ENCODE results near the gene RPL38.

Gene RPL38

GRCh38 chr17:74164446-74165045, 38.9 kb upstream of the RPL38 start:
- Histone ChIP-seq H3K4me1 (ENCODE audit: insufficient read depth, low read length) (no peaks in the 10 kb centered on the region), H3K27ac (ENCODE audit: low read depth, low read length) (no peak overlapping the region), H3K27me3 (ENCODE audit: control insufficient read depth in 1 of 2, insufficient read depth in 2 of 2, low read length in 2 of 2) (no peaks in the 10 kb centered on the region), H3K9me3 (ENCODE audit: low read length) (no peaks in the 10 kb centered on the region), H3K9ac (ENCODE audit: low read length) (no peak overlapping the region), H3K36me3 (ENCODE audit: insufficient read depth, low read length) (no peaks in the 10 kb centered on the region), H3K4me3 (ENCODE audit: low read depth in 1 of 2, low read length in 2 of 2) (no peak overlapping the region)

DNA sequence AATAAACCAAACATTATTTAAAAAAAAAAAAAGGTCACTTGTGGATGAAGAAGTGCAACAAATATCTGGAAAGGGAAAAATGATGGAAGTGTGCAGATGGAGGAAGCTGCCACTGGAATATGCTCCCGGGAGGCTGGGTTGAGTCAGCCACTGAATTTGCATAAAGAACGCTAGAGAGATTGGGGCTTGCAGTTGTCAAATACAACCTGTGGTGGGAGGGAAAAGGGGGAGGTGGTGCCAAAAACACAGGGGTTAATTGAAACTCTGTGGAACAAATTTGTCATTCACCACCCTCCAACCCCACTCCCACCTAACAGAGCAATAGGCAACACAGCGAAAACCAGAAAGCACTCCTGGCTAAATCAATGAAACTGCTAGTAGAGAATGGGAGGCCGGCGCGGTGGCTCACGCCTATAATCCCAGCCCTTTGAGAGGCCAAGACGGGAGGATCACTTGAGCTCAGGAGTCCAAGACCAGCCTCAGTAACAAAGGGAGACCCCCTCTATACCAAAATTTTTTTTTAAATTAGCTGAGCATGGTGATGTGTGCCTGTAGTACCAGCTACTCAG, 37.6 kb upstream of the RPL38 start:
- H3K27me3 ChIP-seq (ENCODE audit: control insufficient read depth in 1 of 2, insufficient read depth in 2 of 2, low read length in 2 of 2): no peaks in the 10 kb centered on the region

DNA sequence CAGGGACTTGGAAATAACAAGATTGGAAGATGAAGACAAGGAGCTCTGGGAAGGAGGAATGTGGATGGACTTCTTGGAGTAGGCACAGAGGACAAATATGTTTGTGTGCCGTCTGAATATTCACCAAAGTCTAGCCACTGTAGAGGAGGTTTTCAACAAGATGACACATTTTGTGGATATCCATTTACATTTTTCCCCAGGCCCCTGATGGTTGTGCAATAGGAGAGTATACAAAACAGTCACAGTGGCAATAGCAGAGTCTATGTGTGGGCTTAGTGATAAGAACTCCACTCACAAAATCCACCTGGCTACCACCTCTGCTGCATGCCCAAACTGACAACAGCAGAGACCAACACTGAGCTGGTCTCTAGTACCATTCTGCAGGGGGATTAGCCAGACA, 32.6 kb upstream of the RPL38 start:
- Histone ChIP-seq H3K4me3 (ENCODE audit: low read depth in 1 of 2, low read length in 2 of 2) (no peak overlapping the region), H3K9me3 (ENCODE audit: low read length) (no peaks in the 10 kb centered on the region), H3K27ac (ENCODE audit: low read depth, low read length) (no peak overlapping the region), H3K9ac (ENCODE audit: low read length) (no peak overlapping the region), H3K4me1 (ENCODE audit: insufficient read depth, low read length) (no peaks in the 10 kb centered on the region), H3K36me3 (ENCODE audit: insufficient read depth, low read length) (no peaks in the 10 kb centered on the region), H3K27me3 (ENCODE audit: control insufficient read depth in 1 of 2, insufficient read depth in 2 of 2, low read length in 2 of 2) (peaks cover 0 to 8% of the 10 kb centered on the region in 2 donors)

More for the DNA sequence above, 37.6 kb upstream of the RPL38 start:
- no peaks in the 10 kb centered on the region for H3K4me1 ChIP-seq (ENCODE audit: insufficient read depth, low read length)
- H3K36me3 ChIP-seq (ENCODE audit: insufficient read depth, low read length): no peaks in the 10 kb centered on the region
- no peak overlapping the region for H3K27ac ChIP-seq (ENCODE audit: low read depth, low read length)
- H3K9me3 ChIP-seq (ENCODE audit: low read length): no peaks in the 10 kb centered on the region
- no peak overlapping the region for H3K4me3 ChIP-seq (ENCODE audit: low read depth in 1 of 2, low read length in 2 of 2)
- no peak overlapping the region for H3K9ac ChIP-seq (ENCODE audit: low read length)

- H3K36me3 ChIP-seq (ENCODE audit: insufficient read depth, low read length): no peaks in the 10 kb centered on the region
- H3K27ac ChIP-seq (ENCODE audit: low read depth, low read length): no peak overlapping the region
- H3K9ac ChIP-seq (ENCODE audit: low read length): no peak overlapping the region
- peaks cover 0 to 8% of the 10 kb centered on the region in 2 donors for H3K27me3 ChIP-seq (ENCODE audit: control insufficient read depth in 1 of 2, insufficient read depth in 2 of 2, low read length in 2 of 2)
- no peak overlapping the region for H3K4me3 ChIP-seq (ENCODE audit: low read depth in 1 of 2, low read length in 2 of 2)
- H3K4me1 ChIP-seq (ENCODE audit: insufficient read depth, low read length): no peaks in the 10 kb centered on the region
- H3K9me3 ChIP-seq (ENCODE audit: low read length): no peaks in the 10 kb centered on the region
Measured at GRCh38 chr17:74172700-74173099, 30.8 kb upstream of the RPL38 start.

DNA sequence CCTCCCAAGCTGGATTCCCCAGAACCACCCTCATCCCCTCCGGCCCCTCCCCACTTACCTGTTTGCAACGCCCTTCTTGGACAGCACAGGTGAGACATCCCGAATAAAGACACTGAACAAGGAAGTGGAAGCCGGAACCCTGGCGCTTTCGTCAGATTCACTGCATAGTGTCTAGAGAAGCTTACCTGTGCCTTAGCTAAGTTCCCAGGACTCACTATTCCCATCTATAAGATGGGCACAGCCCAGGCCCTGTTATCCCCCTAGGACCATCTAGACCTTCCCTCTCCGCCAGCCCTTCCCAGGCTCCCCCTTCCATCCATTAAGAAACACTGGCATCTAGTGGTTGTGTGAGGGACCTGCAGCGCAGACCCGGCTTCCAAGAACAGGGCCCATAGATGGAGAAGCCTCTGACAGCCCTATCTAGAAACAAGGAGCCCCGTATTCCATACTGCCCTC, 26.9 kb upstream of the RPL38 start:
- Histone ChIP-seq H3K4me3 (ENCODE audit: low read depth in 1 of 2, low read length in 2 of 2) (no peak overlapping the region), H3K27me3 (ENCODE audit: control insufficient read depth in 1 of 2, insufficient read depth in 2 of 2, low read length in 2 of 2) (peaks cover 0 to 8% of the 10 kb centered on the region in 2 donors), H3K27ac (ENCODE audit: low read depth, low read length) (no peak overlapping the region), H3K4me1 (ENCODE audit: insufficient read depth, low read length) (no peaks in the 10 kb centered on the region), H3K9ac (ENCODE audit: low read length) (no peak overlapping the region), H3K36me3 (ENCODE audit: insufficient read depth, low read length) (no peaks in the 10 kb centered on the region), H3K9me3 (ENCODE audit: low read length) (no peaks in the 10 kb centered on the region)

DNA sequence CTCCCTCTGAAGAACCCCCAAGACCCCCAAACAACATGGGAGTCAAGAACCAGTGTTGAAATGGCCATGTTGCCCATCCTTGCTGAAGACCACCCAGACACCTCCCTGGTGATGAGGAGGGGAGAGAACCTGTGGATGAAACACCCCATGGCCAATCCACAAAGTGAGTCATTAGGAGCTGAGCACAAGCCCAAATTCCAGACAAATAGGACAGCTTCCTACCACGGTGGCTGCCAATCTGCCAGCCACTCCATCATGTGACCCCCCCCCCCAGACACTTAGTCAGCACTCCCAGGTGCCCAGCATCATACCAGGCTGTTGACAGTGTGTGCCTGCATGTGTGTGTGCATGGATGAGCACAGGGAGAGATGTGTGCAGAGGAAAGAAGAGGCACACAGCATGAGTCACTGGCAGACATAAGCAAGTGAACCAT, 26.4 kb upstream of the RPL38 start:
- no peaks in the 10 kb centered on the region for H3K36me3 ChIP-seq (ENCODE audit: insufficient read depth, low read length)
- peaks cover 0 to 8% of the 10 kb centered on the region in 2 donors for H3K27me3 ChIP-seq (ENCODE audit: control insufficient read depth in 1 of 2, insufficient read depth in 2 of 2, low read length in 2 of 2)
- H3K9me3 ChIP-seq (ENCODE audit: low read length): no peaks in the 10 kb centered on the region
- no peak overlapping the region for H3K27ac ChIP-seq (ENCODE audit: low read depth, low read length)
- no peak overlapping the region for H3K9ac ChIP-seq (ENCODE audit: low read length)
- H3K4me3 ChIP-seq (ENCODE audit: low read depth in 1 of 2, low read length in 2 of 2): no peak overlapping the region
- no peaks in the 10 kb centered on the region for H3K4me1 ChIP-seq (ENCODE audit: insufficient read depth, low read length)

DNA sequence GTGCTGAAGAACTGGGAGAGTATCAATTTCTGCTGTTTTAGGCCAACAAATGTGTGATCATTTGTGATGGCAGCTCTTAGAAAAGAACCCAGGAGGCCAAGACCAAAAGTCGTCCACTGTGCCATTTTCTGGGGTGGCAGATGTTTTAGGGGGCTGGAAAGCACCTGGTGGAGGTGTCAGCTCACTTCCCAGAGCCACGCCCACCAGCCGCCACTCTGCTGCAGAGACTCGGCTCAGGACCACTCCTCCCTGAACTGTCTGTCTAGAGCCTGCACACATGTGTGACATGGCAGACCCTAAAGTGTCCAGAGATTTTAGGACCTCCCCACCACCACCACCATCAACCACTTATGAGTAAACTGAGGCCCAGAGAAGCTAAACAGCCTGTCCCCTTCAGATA, 23.9 kb upstream of the RPL38 start:
- Histone ChIP-seq H3K27ac (ENCODE audit: low read depth, low read length) (no peak overlapping the region), H3K27me3 (ENCODE audit: control insufficient read depth in 1 of 2, insufficient read depth in 2 of 2, low read length in 2 of 2) (peaks cover 0 to 4% of the 10 kb centered on the region in 2 donors)

DNA sequence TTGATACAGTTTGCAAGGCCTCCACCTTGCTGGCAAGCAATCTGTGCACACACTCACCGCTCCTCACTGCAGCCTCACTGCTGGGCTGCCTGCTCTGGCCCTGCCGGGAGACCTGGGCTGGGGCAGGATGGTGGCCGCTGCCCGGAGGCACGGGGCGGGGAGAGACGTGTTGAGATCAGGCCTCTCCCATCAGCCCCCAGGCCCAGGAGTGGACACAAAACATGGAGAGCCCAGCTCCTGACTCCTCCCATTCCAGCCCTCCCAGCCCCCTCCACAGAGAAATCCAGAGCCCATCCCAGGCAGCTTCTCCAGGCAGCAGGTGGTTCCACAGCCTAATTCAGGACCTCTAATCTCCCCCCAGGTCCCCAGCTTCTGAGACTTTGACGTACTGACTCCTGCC, 23.1 kb upstream of the RPL38 start:
- H3K4me3 ChIP-seq (ENCODE audit: low read depth in 1 of 2, low read length in 2 of 2): no peak overlapping the region
- H3K9me3 ChIP-seq (ENCODE audit: low read length): no peaks in the 10 kb centered on the region
- H3K4me1 ChIP-seq (ENCODE audit: insufficient read depth, low read length): no peaks in the 10 kb centered on the region
- H3K27me3 ChIP-seq (ENCODE audit: control insufficient read depth in 1 of 2, insufficient read depth in 2 of 2, low read length in 2 of 2): peaks cover 0 to 4% of the 10 kb centered on the region in 2 donors
- H3K27ac ChIP-seq (ENCODE audit: low read depth, low read length): no peak overlapping the region
- H3K36me3 ChIP-seq (ENCODE audit: insufficient read depth, low read length): no peaks in the 10 kb centered on the region
- H3K9ac ChIP-seq (ENCODE audit: low read length): no peak overlapping the region

More for the DNA sequence above, 23.9 kb upstream of the RPL38 start:
- H3K4me3 ChIP-seq (ENCODE audit: low read depth in 1 of 2, low read length in 2 of 2): no peak overlapping the region
- no peaks in the 10 kb centered on the region for H3K4me1 ChIP-seq (ENCODE audit: insufficient read depth, low read length)
- no peaks in the 10 kb centered on the region for H3K9me3 ChIP-seq (ENCODE audit: low read length)
- H3K36me3 ChIP-seq (ENCODE audit: insufficient read depth, low read length): no peaks in the 10 kb centered on the region
- H3K9ac ChIP-seq (ENCODE audit: low read length): no peak overlapping the region

DNA sequence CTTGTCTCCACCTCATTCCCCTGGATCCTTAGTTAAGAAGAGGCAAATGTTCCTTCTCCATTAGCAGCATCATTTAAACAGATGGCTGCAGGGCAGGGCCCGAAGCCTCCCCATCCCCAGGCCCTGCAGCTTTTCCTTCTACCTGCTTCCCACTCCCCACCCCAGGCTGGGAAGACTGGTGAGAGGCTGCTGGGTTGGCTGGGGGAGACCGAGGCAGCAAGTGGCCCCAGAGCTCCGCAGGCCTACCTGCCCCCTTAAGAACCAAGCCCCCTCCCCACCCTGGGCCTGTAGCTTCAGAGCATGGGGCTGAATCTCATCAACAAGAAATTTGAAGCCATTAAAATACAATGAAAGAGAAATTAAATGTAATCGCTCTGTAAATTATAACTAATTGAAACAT, 22.1 kb upstream of the RPL38 start:
- H3K9ac ChIP-seq (ENCODE audit: low read length): no peak overlapping the region
- H3K27ac ChIP-seq (ENCODE audit: low read depth, low read length): no peak overlapping the region
- no peak overlapping the region for H3K4me3 ChIP-seq (ENCODE audit: low read depth in 1 of 2, low read length in 2 of 2)
- no peaks in the 10 kb centered on the region for H3K4me1 ChIP-seq (ENCODE audit: insufficient read depth, low read length)
- no peaks in the 10 kb centered on the region for H3K36me3 ChIP-seq (ENCODE audit: insufficient read depth, low read length)
- no peaks in the 10 kb centered on the region for H3K9me3 ChIP-seq (ENCODE audit: low read length)
- no peaks in the 10 kb centered on the region for H3K27me3 ChIP-seq (ENCODE audit: control insufficient read depth in 1 of 2, insufficient read depth in 2 of 2, low read length in 2 of 2)

DNA sequence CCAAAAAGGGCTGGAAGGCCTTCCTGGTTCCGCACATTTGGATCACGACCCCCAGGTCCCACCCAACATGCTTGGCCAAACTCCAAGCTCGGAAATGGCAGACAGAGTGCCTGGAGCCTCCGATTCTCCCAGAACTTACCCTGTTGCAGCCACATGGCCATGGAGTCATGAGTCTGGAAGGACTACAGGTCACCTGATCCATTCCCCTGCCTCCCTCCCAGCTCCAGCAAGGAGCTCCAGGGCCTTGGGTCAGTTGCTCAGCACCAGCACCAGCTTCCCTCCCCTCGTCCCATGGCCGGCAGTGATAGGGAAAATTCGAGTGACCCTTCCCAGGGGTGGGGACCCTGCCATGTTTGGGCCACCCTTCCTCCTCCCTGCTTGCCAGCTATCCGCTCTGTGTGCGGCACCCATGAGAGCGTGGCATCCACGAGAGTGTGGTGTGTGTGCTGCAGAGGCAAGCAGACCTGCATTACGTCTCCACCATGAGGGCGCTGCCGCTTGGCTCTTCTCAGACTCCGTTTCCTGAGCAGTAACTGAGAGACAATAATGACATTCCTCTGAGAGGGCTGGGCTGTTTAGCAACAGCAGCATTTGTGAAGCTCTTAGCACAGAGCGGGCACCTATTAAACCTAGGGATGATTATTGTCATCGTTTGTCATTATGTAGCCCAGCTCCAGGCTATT, 21.3 kb upstream of the RPL38 start:
- H3K4me3 ChIP-seq (ENCODE audit: low read depth in 1 of 2, low read length in 2 of 2): no peak overlapping the region
- H3K4me1 ChIP-seq (ENCODE audit: insufficient read depth, low read length): no peaks in the 10 kb centered on the region
- H3K27ac ChIP-seq (ENCODE audit: low read depth, low read length): no peak overlapping the region
- no peaks in the 10 kb centered on the region for H3K27me3 ChIP-seq (ENCODE audit: control insufficient read depth in 1 of 2, insufficient read depth in 2 of 2, low read length in 2 of 2)
- no peaks in the 10 kb centered on the region for H3K9me3 ChIP-seq (ENCODE audit: low read length)
- H3K9ac ChIP-seq (ENCODE audit: low read length): no peak overlapping the region
- H3K36me3 ChIP-seq (ENCODE audit: insufficient read depth, low read length): no peaks in the 10 kb centered on the region

DNA sequence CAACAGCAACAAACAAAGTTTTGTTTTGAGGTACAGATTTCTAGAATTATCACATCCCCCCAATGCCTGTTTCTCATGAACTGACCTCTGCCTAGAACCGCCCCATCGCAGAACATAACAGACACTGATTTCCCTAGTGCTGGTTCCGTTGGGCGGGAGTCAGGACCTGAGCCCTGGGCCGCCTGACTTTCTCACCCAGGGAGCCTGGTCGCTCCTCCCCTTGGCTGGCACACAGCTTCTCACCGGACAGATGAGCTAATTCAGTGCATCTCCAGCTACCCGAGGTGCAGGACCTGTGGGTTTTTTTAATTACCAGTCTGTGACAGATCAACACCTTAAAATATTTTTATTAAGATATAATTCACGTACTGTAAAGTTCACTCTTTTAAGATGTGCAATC, 20.1 kb upstream of the RPL38 start:
- H3K4me3 ChIP-seq (ENCODE audit: low read depth in 1 of 2, low read length in 2 of 2): no peak overlapping the region
- no peaks in the 10 kb centered on the region for H3K4me1 ChIP-seq (ENCODE audit: insufficient read depth, low read length)
- no peaks in the 10 kb centered on the region for H3K27me3 ChIP-seq (ENCODE audit: control insufficient read depth in 1 of 2, insufficient read depth in 2 of 2, low read length in 2 of 2)
- H3K27ac ChIP-seq (ENCODE audit: low read depth, low read length): no peak overlapping the region
- no peaks in the 10 kb centered on the region for H3K9me3 ChIP-seq (ENCODE audit: low read length)
- H3K36me3 ChIP-seq (ENCODE audit: insufficient read depth, low read length): no peaks in the 10 kb centered on the region
- H3K9ac ChIP-seq (ENCODE audit: low read length): no peak overlapping the region
